ENCODE measurements around the gene HIP1R.
"Not testable (repeated sequence)": the region's sequence is repeated elsewhere in the genome, so short reads cannot be mapped to it uniquely, and the experiment has no call there.

Gene HIP1R

DNA sequence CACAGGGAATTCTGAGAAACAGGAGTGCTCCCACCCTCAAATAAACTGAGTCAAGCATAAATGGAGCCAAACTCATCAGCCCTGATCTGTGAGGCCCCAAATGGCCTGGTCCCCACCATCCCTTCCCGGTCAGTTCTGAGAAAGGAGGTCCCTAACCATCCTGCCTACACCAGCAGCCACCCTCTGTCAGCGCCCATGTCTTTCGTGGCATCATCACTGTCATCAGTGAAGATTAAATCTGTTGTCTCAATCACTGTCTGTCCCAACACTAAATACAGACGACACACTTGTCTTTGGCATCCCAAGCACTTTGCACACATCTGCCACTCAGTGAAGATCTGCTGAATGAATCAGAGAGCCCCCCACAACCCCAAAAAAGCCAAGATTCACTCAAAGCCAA is 38.3 kb downstream of the HIP1R start:
- no peak for TF ChIP-seq CTCF (IDR thresholded peaks at IDR 0.05; ENCODE audit: unreplicated experiment in 3 of 3)
- Mint-ChIP-seq H3K27ac (peak overlapping the region; percentile 94 to 97 (median 96)), H3K9me3 (no peaks in the 10 kb centered on the region), H3K4me3 (peak overlapping the region in 2 of 3 experiments; percentile 11 to 86), H3K4me1 (peaks cover 85% of the 10 kb centered on the region), H3K27me3 (ENCODE audit: low read depth) (no peaks in the 10 kb centered on the region), H3K36me3 (ENCODE audit: low read depth) (peaks cover 21% of the 10 kb centered on the region)

GRCh38 chr12:122874081-122874480 is 38.8 kb downstream of the HIP1R start:
- Mint-ChIP-seq H3K9me3 (no peaks in the 10 kb centered on the region), H3K27me3 (ENCODE audit: low read depth) (no peaks in the 10 kb centered on the region), H3K4me3 (peak overlapping the region in 2 of 3 experiments; percentile 11 to 86), H3K36me3 (ENCODE audit: low read depth) (peaks cover 15% of the 10 kb centered on the region), H3K27ac (peak overlapping the region; percentile 94 to 97 (median 96)), H3K4me1 (peaks cover 85% of the 10 kb centered on the region)
- TF ChIP-seq CTCF (IDR thresholded peaks at IDR 0.05; ENCODE audit: unreplicated experiment in 3 of 3): no peak

GRCh38 chr12:122875590-122876220 is 40.4 kb downstream of the HIP1R start:
- Mint-ChIP-seq H3K36me3 (ENCODE audit: low read depth) (peaks cover 2% of the 10 kb centered on the region), H3K4me1 (peaks cover 88% of the 10 kb centered on the region), H3K4me3 (peak overlapping the region in 1 of 3 experiments; percentile 27), H3K27me3 (ENCODE audit: low read depth) (no peaks in the 10 kb centered on the region), H3K9me3 (no peaks in the 10 kb centered on the region), H3K27ac (peak overlapping the region; percentile 44 to 79 (median 70))
- TF ChIP-seq CTCF (IDR thresholded peaks at IDR 0.05; ENCODE audit: unreplicated experiment in 3 of 3): no peak

GRCh38 chr12:122876281-122876680 is 41.0 kb downstream of the HIP1R start:
- peak overlapping the region in 1 of 3 experiments; percentile 18 for H3K4me3 Mint-ChIP-seq
- not testable (repeated sequence) for H3K27me3 Mint-ChIP-seq (ENCODE audit: low read depth); H3K9me3 Mint-ChIP-seq; H3K36me3 Mint-ChIP-seq (ENCODE audit: low read depth)
- H3K27ac Mint-ChIP-seq: peak overlapping the region; percentile 46 to 79 (median 70)
- peaks cover 88% of the 10 kb centered on the region for H3K4me1 Mint-ChIP-seq

DNA sequence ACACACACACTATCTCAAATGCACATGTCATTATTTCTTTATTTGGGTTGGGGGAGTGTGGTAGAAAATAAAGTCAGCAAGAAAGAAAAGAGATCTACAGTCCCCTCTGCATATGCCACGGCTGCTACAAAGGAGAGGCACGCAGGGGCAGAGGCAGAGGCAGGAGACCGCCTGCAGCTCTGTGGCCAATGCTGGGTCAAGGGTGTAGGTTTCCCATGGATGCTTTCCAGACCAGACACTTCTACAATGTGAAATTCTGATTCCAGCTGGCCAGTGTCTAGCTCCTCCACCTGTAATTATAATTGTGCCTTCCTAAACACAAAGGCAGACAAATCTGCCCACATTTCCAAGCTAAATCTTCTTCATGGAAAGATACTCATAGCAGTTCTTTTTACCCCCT is 41.5 kb downstream of the HIP1R start:
- peaks cover 88% of the 10 kb centered on the region for H3K4me1 Mint-ChIP-seq

More for the DNA sequence above, 41.5 kb downstream of the HIP1R start:
- H3K4me3 Mint-ChIP-seq: peak overlapping the region in 1 of 3 experiments; percentile 18
- H3K27me3 Mint-ChIP-seq (ENCODE audit: low read depth): no peaks in the 10 kb centered on the region
- H3K27ac Mint-ChIP-seq: peak overlapping the region; percentile 46 to 79 (median 46)
- no peaks in the 10 kb centered on the region for H3K9me3 Mint-ChIP-seq
- no peak for TF ChIP-seq CTCF (IDR thresholded peaks at IDR 0.05; ENCODE audit: unreplicated experiment in 3 of 3)
- H3K36me3 Mint-ChIP-seq (ENCODE audit: low read depth): no peaks in the 10 kb centered on the region
